GM19351 (cell line): ENCODE results near the gene ATOH8.

Source experiments
- ATAC-seq: cut with Tn5 transposase; IDR thresholded peaks from one replicate; pipeline ENCODE4 v1.9.1; 2021; ENCODE audit warnings: mild to moderate bottlenecking, moderate library complexity; ENCODE audit not compliant: unreplicated experiment

Gene ATOH8

DNA sequence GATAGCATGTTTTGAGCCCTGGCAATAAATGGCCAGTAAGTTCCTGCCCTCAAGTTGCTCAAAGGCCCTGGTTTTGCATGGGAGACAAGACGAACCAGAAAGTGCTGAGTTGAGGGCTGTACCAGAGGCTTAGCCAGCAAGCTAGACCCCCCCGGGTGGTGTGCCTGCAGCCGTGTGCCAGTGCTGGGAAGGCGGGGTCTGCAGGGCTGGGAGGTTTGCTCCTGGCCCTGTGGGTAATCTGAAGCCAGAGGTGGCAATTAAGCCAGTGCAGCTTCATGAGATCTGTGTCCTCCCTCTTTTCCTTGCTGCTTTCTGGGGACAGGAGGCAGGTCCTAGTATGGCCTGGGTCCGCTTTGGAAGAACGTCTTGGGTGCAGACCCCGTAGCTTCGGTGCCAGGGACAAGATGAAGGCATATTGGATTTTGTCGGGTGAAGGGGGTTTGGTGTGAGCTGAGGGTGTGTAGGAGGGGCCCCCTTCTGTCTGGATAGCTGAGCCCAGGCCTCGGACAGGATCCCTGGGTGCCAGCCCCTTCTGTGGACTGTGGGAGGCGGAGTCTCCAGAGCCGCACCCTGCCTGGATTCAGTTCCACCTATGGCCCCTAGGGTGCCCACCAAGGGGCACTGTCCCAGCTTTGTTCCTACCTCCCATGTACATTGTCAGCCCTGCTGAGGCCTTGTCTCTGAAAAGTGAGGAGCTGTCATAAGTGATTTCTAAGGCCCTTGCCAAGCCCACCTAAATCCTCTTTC is 15.6 kb downstream of the ATOH8 start:
- ATAC-seq = no peak

DNA sequence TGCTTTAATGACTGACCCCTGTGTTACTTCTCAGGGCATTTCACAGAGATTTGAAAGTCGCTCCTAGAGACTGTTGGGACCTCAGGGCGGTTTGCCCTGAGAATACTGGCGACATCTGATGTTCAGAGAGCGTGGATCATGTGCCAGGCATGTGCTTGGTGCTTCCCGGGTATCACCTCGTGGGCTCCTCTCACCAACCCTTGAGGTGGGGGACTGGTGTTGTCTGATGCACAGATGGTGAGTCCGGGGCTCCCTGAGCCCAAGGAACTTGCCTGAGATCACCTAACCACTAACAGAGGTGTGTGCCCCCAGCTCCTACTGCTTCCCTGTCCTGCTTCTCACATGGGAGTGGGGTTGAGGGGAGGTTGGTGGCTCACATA is 16.2 kb downstream of the ATOH8 start:
- ATAC-seq = no peak

DNA sequence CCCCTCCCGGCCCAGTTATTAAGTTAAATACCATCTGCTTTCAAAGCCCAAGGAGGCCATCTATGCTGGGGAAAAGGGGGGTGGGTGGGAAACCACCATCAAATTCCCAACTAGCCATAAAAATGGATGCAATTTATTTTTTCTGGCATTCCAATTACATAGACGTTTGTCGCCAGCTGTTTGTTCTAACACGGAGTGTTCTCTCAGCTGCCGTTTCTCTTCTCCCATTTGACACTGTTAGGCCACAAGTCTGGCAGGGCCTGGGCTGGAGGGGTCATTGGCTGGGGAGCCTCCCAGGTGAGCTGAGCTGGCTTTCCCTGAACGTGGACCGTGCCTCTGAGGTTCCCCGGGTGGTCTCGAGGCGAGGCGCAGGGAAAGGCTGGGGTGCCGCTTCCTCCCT is 16.6 kb downstream of the ATOH8 start:
- no peak for ATAC-seq

DNA sequence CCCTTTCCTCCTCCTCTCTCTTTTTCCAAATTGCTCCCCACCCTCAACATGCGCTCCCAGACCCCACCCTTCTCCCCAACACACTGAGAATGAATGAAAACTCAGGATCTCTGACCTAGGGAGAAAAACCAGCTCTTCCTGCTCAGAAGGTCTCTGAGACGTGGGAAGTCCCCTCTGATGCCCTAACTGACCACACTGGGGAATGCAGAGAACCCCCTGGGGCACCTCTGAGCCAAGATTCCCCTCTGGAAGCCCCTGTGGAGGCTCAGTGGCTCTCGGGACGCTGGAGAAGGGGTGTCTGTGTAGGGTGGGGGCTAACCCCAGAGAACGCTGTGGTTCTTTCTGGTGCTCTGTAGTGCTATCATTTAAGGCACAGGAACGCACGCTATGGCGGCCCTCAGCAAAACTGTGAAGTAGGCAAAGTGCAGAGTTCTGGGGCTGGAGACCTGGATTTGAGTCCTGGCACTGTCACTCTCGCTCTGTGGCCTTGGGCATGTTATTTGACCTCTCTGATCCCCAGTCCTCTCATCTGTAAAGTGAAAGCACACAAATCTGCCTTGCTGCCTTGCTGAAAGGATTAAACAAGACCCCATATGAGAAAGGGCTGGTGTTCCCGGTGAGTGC is 17.1 kb downstream of the ATOH8 start:
- no peak for ATAC-seq

DNA sequence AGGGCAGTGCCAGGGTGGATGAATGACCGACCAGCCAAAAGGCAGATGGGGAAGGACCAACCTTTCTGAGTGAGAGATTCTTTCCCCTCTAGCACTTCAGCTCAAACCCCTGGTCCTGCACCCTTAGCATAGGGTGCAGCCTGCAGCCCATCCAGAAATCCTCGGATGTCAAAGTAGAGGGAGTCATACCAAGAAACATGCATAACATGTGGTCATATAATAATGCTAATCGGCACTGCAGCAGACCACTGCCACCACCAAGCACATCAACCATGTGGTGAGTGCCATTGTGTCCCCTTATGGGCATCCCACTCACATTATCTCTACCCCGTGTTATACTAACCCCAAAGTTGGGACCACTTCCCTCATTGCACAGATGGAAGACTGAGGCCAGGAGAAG is 17.7 kb downstream of the ATOH8 start:
- no peak for ATAC-seq

DNA sequence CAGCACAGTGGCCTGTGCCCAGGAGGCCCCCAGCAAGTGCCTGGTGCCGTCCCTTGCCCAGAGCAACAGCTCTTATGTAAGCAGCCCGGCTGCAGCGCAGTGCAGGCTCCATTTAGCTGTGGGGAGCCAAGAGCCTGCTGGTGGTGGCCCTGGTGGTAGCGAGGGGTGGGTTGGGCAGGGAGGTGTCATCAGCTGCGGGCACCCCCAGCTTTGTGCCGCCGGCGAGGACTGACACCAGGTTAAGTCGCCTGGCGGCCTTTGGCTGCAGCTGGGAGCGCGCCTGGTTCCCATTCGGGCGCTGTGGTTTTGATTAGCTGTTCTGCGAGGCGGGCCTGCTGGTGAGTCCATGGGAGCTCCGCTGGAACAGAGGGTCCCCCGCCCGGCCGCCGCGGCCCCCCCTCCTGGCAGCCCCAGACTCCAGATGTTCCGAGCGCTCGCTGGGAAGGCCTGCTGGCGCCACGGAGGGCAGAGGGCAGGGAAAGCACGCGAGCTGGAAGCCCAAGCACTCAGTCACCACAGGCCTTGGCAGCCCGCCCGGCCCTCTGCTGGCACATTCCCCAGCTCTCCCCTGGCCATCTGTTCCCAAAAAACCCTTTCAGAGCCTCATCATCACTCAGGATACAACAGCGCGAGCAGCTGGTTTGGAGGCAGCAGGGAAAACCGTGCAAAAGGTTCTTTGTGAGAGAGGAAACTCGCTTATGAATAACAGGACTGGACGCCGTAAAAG is 18.4 kb downstream of the ATOH8 start:
- no peak for ATAC-seq

DNA sequence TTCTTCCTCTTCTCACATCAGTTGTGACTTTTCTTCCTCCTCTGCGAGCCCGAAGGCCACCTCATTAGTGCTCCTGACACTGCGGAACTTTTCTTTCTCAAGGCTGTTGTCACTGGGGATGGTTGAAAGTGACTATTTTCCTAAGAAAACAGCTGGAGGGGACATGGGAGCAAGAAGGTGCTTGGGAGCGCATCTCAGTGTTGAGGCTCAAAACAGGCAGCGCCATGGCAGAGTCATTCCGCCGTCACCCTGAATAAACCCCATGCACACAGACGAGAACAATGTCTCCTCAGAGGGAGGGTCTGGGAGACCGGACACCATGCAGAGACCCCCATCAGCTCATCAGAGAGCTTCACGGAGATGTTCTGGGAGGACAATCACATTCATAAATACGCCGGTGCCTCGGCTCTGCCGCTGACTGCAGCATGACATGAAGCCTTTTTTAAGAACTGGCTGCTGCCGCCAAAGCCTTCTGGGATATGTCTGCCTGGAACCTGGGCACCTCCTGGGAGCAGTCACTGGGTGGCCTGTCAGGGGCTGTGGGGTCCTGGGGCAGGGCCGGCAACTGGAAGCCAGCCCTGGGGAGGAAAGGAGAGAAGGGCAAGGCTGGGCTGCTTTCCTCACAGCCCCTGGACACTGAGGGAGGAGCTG is 19.2 kb downstream of the ATOH8 start:
- ATAC-seq = no peak

DNA sequence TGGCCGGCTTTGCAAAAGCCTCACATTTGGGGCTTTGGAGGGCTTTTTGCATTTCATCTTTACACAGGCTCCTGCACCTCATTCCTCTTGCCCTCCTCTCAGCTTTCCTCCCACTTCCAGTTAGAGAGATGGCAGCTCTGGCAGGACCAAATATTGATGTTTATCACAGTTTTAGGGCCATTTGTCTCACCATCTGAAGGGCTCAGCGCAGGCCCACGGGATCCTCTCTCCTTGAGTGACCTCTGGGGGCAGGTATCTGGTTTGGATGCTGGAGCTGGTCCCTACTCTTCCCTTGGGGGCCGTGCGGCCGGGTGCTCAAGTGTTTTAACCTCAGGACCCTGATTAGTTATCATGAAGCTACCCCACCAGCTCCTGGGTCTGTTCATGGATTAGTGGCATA is 19.9 kb downstream of the ATOH8 start:
- no peak for ATAC-seq

DNA sequence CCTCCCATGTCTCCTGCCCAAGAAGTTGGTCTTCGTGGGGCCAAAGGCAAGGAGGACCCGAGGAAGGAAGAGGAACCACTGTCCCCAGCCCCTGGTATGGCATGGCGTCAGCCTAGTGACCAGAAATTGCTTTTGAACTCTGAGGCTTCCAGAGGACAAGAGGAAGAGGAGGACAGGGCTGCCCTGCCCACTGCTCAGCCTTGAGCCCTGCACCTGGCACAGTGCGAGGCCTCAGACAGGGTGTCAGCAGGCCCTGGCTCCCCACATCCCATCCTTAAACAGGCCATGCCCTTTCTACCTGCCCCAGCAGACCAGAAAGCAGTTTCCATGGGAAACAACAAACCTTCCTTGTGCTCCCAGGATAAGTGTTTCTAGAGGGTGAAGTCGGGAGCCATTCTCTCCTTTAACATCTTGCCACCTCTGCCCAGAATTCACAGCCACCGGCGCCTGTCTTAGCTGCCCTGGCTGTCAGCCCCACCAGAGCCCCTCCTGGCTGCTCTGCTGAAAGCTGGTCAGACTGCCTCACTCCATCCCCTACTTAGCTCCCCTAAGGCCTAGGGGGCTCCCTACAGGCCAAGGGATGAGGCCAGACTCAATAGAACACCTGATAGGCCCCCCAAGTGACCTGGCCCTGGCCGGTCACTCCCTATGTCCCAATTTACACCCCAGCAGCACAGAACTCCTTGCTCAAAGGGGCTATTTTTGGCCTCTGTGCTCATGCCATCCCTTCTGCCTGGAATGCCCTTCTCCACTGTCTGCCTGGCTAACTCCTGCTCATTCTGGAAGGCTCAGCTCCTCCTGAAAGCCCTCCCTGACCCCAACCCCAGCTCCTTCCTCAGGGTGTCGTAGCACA is 20.6 kb downstream of the ATOH8 start:
- ATAC-seq = no peak

DNA sequence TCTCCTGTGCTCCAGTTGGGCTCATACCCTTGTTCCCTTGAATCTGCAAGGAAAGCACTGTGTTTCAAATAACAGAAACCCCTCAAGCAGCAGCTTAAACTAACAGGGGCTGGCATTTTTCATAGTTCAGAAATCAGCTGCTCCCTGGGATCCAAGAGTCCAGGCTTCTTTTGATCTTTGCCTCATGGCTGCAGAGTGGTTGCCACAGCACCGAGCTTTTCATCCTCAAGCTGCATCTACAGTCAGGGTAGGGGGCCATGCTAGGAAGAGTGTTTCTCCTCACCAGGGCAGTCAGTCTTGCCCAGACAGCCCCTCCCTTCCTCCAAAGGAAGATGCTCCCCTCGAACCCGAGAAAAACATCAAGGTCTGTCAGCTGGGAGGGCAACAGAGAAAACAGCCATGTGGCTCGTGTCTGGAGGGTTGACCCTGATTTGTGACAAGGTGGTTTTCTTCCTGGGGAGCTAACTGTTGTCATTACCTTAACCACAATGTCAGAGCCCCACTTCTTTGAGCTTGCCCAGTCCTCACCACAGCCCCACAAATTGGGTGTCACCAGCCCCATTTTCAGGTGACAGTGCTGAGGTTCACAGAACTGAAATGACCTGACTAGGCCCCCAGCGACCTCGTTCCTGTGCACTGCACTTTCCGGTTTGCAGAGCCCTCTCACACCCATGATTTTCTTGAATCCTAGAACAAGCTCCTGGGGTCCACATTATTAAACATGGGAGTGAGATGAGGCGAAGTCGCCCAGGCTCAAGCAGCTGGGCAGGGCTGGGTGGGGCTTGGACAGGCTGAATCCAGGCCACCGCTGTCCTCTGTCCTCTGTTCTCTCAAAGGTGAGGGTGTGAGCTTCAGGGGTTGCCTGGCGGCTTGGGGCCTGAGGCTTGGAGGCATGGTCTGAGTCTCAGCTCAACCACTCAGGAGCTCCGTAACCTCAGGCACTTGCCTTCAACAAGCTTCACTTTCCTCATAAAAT is 21.9 kb downstream of the ATOH8 start:
- no peak for ATAC-seq

DNA sequence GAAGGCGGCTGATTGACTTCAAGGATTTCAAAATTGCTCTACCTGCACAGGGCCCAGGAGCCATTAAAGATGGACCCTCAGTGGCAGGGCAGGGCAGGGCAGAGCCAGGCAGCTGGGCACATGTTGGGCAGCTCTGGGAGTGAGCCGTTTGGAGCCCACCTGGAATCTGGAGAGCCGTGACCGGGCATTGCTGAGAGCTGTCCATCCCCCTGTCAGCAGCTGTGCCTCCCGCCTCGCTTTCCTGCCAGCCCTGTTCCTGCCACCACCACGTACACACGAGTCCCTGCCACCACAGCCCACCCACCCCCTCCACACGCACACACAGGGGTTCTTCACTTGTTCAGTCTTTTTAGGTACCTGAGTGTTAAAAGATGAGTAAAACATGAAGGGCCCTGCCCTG is 22.9 kb downstream of the ATOH8 start:
- no peak for ATAC-seq

DNA sequence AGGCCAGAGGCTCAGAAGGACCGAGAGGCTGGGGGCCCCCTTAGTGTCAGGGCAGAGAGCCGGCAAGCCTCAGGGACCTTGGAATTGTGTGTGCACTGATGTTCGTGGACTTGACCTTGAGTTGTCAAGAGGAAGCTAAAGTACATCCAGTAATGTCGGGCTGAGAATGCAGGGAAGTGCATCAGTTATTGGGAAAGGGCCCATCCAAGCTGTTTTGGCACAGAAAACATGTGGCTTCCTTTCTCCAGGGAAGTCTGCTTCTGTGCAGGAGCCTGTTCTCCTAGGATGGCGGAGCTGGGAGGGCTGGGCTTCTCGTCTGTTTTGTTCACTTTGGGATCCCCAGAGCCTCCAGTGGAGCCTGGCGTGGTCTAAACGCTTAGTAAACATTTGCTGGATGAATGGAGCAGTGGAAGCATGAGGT is 23.7 kb downstream of the ATOH8 start:
- ATAC-seq = no peak

DNA sequence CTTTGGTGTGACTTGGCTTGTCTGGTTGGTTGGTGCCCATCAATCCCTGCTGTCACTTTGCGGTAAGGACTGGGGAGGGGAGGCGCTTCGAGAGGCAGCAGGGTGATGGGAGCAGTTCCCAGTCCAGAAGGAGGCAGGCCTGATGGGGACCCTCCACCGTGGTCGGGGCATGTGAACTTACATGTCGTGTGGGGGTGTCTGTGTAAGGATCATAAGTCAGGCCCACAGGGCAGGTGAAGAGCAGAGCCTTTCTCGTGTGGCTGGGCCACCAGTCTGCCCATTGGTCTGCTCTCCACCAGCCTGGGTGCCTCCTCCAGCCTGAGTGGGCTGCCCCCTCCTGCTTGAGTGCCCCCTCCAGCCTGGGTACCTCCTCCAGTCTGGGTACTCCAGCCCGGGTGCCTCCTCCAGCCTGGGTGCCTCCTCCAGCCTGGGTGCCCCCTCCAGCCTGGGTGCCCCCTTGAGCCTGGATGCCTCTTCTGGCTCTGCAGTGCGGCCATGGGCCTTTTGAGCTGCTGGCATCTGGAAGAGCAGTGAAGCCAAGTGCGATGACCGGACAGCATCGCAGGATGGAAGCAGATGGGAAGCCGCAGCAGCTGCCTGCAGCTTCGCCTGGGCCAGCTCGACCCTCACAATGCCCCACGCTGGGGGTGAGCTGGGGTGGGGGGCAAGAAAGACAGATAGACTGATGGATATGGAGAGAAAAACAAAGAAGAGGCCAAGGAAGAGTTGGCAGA is 25.0 kb downstream of the ATOH8 start:
- no peak for ATAC-seq

DNA sequence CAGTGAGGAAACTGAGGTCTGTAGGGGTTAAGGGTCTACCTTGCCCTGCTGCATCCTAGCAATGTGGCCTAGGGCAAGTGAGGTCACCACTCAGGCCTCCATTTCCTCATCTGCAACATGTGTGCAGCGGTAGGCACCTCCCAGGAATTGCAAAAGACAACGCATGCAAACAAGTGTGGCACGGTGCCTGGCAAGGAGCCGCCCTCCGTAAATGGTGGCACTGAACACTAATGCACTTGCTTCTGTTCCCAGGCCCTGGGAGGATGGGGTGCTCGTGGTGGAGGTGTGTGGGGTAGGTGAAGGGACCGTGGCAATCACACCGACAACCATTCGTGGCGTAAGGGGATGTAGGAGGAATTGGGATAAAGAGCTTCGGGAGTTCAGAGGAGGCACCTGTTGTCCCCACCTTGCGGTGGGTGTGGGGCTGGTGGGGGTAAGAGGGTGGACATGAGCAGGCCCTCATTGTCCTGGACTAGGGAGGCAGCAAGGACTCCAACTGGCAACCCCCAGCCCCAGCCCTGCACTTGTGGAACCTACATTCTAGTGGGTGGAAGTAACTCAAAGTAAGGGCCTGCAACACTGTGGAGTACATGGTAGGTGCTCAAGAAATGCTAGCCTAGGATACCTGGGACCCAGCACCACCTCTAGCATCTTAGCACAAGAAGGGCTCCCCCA is 26.0 kb downstream of the ATOH8 start:
- no peak for ATAC-seq

DNA sequence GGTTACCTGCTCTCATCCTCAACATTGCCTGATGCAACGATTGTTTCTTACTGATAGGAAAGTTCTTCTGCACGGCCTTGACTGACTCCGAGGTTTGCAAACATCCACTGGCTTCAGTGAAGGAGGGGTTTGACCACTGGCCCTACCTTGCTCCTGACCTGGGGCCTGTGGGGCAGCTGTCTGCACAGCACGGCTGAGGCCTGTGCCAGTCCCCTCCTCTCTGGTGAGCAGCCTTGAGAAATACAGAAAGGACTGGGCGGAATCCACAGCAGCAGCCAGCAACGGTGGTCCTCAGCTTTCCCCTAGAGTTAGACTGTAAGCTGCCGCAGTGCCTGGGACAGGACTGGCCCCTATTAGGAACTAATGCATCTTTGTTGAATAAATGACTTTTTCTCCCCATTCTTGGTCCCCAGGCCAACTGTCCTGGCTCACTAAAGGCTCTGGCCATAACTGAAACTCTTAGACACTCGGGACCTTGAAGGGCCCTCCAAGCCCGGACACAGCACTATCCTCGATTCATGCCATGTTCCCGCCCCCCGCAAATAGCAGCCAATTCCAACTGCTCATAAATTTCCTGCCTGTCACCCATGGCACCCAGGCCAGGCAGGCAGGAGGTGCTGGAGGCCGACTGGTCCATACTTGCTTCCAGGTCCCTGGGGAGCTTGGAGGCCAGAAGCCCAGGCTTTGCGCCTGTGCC is 26.7 kb downstream of the ATOH8 start:
- no peak for ATAC-seq

DNA sequence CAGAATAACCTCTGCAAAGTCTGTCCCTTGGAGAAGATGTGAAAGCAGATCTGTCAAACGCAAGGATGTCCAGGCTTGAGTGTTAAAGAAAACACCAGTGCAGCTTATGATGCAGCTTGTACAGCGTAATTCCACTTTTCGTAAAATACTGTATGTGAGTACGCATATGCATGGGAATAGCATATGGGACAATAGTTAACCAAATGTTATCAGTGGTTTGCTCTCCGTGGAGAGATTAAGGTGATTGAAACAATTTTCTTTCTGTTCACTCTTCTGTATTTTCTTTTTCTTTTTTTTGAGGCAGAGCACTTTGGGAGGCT is 27.2 kb downstream of the ATOH8 start:
- ATAC-seq = no peak

DNA sequence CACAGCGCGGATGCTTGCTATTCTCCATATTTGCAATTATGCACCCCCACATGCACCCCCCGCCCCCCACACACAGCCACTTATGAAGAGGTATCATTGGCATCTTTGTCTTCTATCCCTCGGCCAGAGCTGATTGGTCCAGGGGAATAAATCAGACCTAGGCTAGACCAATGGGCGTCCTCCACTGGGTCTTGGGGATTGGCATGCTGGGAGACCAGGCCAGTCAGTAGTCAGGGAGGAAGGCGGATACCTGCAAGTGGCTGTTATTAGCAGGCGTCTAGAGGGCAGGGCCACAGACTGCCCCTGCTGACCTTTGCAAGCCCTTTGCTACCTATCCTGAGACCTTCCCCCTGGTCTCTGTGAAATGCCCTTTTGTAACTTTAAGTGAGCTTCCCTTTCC is 30.0 kb downstream of the ATOH8 start:
- no peak for ATAC-seq

DNA sequence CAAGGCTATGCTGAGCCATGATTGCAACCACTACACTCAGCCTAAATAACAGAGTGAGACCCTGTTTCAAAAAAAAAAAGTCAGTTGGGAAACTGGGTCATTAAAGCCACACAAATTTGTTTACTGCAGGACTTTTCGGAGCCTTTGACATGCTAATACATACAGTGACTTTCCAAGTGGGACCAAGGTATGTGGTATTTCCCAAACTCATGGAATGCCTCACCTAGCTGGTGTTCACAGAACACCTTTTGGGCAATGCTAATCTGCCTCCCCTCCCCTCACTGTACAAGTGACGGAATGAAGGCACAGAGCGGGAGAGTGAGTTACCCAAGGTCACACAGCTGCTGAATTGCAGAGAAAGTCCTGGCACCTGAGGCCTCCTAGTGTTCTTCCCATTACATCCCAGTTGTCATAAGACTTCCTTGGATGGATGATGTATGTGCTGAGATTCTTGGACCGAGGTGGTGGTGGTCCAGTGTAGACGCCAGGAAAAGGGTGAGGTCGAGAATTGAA is 30.7 kb downstream of the ATOH8 start:
- no peak for ATAC-seq
